ENCODE measurements around the gene CHRNA4. TPM values are rescaled to one million over a fixed set of nuclear protein-coding genes. Genes with fewer than 3 reads are reported as not detected.

Gene CHRNA4
- polyA plus RNA-seq, 1 donor, result 0.45 TPM

GRCh38 chr20:63293871-63294535, 67.1 kb downstream of the CHRNA4 start:
- WGBS (ENCODE audit: insufficient coverage, low lambda C conversion rate), result no CpG with 5 or more reads among the region's 22 CpGs
- DNase-seq, result no peak
- Histone ChIP-seq H3K9me3 (ENCODE audit: control insufficient read depth, low read depth, low read length) (peaks cover 2% of the 10 kb centered on the region), H3K4me1 (ENCODE audit: control insufficient read depth, insufficient read depth, low read length) (no peaks in the 10 kb centered on the region), H3K27ac (ENCODE audit: low read length) (no peak overlapping the region), H3K36me3 (ENCODE audit: control insufficient read depth, insufficient read depth, low read length) (peaks cover 3% of the 10 kb centered on the region), H3K4me3 (ENCODE audit: low read length) (no peak overlapping the region), H3K27me3 (ENCODE audit: control insufficient read depth, insufficient read depth, low read length) (peaks cover 43% of the 10 kb centered on the region)

GRCh38 chr20:63293456-63293855, 67.7 kb downstream of the CHRNA4 start:
- peaks cover 40% of the 10 kb centered on the region for H3K27me3 ChIP-seq (ENCODE audit: control insufficient read depth, insufficient read depth, low read length)
- WGBS (ENCODE audit: insufficient coverage, low lambda C conversion rate), result no CpG with 5 or more reads among the region's 11 CpGs

More at GRCh38 chr20:63293456-63293855, 67.7 kb downstream of the CHRNA4 start:
- Histone ChIP-seq H3K4me3 (ENCODE audit: low read length) (no peak overlapping the region), H3K27ac (ENCODE audit: low read length) (no peak overlapping the region), H3K36me3 (ENCODE audit: control insufficient read depth, insufficient read depth, low read length) (peaks cover 9% of the 10 kb centered on the region), H3K9me3 (ENCODE audit: control insufficient read depth, low read depth, low read length) (peaks cover 2% of the 10 kb centered on the region), H3K4me1 (ENCODE audit: control insufficient read depth, insufficient read depth, low read length) (no peaks in the 10 kb centered on the region)
- no peak for DNase-seq

Other genes with a start within 250 kb of the CHRNA4 start
- gene YTHDF1, start 145.2 kb downstream of the CHRNA4 start, polyA plus RNA-seq, result 35.4 TPM
- gene BIRC7, start 125.4 kb downstream of the CHRNA4 start, polyA plus RNA-seq, result 2.6 TPM
- 6.8 TPM for gene NKAIN4, start 106.9 kb downstream of the CHRNA4 start, polyA plus RNA-seq
- 76.3 TPM for gene ARFGAP1, start 88.5 kb downstream of the CHRNA4 start, polyA plus RNA-seq
- gene COL20A1, start 68.2 kb downstream of the CHRNA4 start, polyA plus RNA-seq, result 7.2 TPM
- gene KCNQ2, start 111.3 kb upstream of the CHRNA4 start, polyA plus RNA-seq, result 5.2 TPM
- 29.7 TPM for gene EEF1A2, start 137.7 kb upstream of the CHRNA4 start, polyA plus RNA-seq
- gene PPDPF, start 159.4 kb upstream of the CHRNA4 start, polyA plus RNA-seq, result 234 TPM
- gene PTK6, start 176.0 kb upstream of the CHRNA4 start, polyA plus RNA-seq, result 0.31 TPM
- gene SRMS, start 186.4 kb upstream of the CHRNA4 start, polyA plus RNA-seq, result 0.16 TPM
- 0.34 TPM for gene FNDC11, start 192.8 kb upstream of the CHRNA4 start, polyA plus RNA-seq
- gene HELZ2, start 212.9 kb upstream of the CHRNA4 start, polyA plus RNA-seq, result 13.0 TPM

Data from large intestine (tissue), 3 donors.